Upper lobe of left lung (tissue), 4 donors: ENCODE data around the gene CABCOCO1.

ENCODE experiments used
- CTCF ChIP-seq, 6 experiments: fragments of 450-650 bp in 4 of 6; fragments of 200-600 bp in 2 of 6; sonication (generic) in 2 of 6; IDR thresholded peaks; one replicate each; pipeline ENCODE4 v1.5.1; 2016 to 2019; ENCODE audit warnings: antibody characterized with exemption in 6 of 6
- EP300 ChIP-seq, 4 donors: sonication (generic); formaldehyde crosslinking; IDR thresholded peaks; one replicate each; pipeline ENCODE4 v1.5.1; 2017; ENCODE audit warnings: antibody characterized with exemption in 4 of 4, control low read depth in 2 of 4
- POLR2A ChIP-seq, 4 donors: fragments of 450-650 bp; IDR thresholded peaks; one replicate each; pipeline ENCODE4 v1.5.1; 2016 to 2017; ENCODE audit warnings: antibody characterized with exemption in 4 of 4, mild to moderate bottlenecking in 2 of 4
- POLR2AphosphoS5 ChIP-seq, 2 donors: sonication (generic); formaldehyde crosslinking; IDR thresholded peaks; one replicate each; pipeline ENCODE4 v1.5.1; 2017; ENCODE audit warnings: antibody characterized with exemption in 2 of 2

- TF ChIP-seq CTCF (IDR thresholded peaks at IDR 0.05) (no peak), POLR2A (IDR thresholded peaks at IDR 0.05) (no peak), EP300 (IDR thresholded peaks at IDR 0.05) (no peak), POLR2AphosphoS5 (IDR thresholded peaks at IDR 0.05) (no peak)
Measured at GRCh38 chr10:61731638-61732037, 68.9 kb downstream of the CABCOCO1 start.
